HepG2 (cell line): ENCODE data around the gene SERINC2. TPM values are rescaled to one million over a fixed set of nuclear protein-coding genes. Genes with fewer than 3 reads are reported as not detected.

Experiments
- ATAC-seq: fragments of 200-7000 bp; cut with Tn5 transposase; 3 replicates; pipeline ENCODE4 v1.9.1; 2020; ENCODE audit warnings: mild to moderate bottlenecking, moderate library complexity
- BruUV-seq: library from RNA; stranded (reverse); fragments of 400-500 nt; replicated peaks from 2 replicates; lab custom pipeline; 2021; lab: Mats Ljungman, UMichigan
- CTCF ChIA-PET: fragments of 300-600 bp; formaldehyde crosslinking; extraction: SDS; loops from one replicate; lab custom pipeline; 2021; ENCODE audit warnings: low total read pairs, inconsistent platforms, low intra/inter-chr PET ratio; lab: Yijun Ruan, JAX
- POLR2A ChIA-PET: fragments of 350-600 bp; sonication (Branson Sonifier 250); formaldehyde crosslinking; loops from one replicate; lab custom pipeline; 2020; ENCODE audit warnings: antibody characterized with exemption, inconsistent platforms; lab: Yijun Ruan, JAX
- DNase-seq: peaks from one replicate; pipeline ENCODE4 v3.0.0-alpha.2; 2015; ENCODE audit warnings: low spot score
- FAIRE-seq: peaks from 3 replicates; lab custom pipeline; 2011; peaks lifted over from hg19 to GRCh38; lab: Jason Lieb, UNC
- H2AFZ ChIP-seq: one replicate; pipeline ENCODE4 v1.6.1; 2011; ENCODE audit warnings: low read length, inconsistent platforms
- H3K27ac ChIP-seq: fragments of 300-600 bp; 3 replicates; pipeline ENCODE4 v1.8.0; 2011; ENCODE audit warnings: mixed run types, mild to moderate bottlenecking, mixed read lengths, low read length, inconsistent platforms; ENCODE audit not compliant: insufficient read depth; ENCODE audit errors: extremely low read length
- H3K27me3 ChIP-seq, 2 experiments: fragments of 200-600 bp in 1 of 2; 2 replicates in 1 of 2; 3 replicates in 1 of 2; pipeline versions ENCODE4 v1.6.0 to v1.8.0; 2011; ENCODE audit warnings: low read length in 2 of 2, mild to moderate bottlenecking in 2 of 2, moderate library complexity in 2 of 2, inconsistent platforms in 1 of 2; ENCODE audit not compliant: insufficient read depth in 2 of 2, control insufficient read depth in 1 of 2
- H3K36me3 ChIP-seq, 2 experiments: fragments of 200-600 bp in 1 of 2; replicated peaks in 1 of 2; 2 replicates in 1 of 2; 3 replicates in 1 of 2; pipeline versions ENCODE4 v1.5.1 to v1.8.0; 2011; ENCODE audit warnings: low read length in 2 of 2, inconsistent platforms in 1 of 2; ENCODE audit not compliant: insufficient read depth in 2 of 2, control insufficient read depth in 1 of 2
- H3K4me1 ChIP-seq: 2 replicates; pipeline ENCODE4 v1.5.1; 2012; ENCODE audit warnings: low read length, inconsistent platforms; ENCODE audit not compliant: insufficient read depth
- H3K4me2 ChIP-seq: 2 replicates; pipeline ENCODE4 v1.6.0; 2011; ENCODE audit warnings: low read depth, low read length, inconsistent platforms
- H3K4me3 ChIP-seq, 3 experiments: fragments of 200-600 bp in 1 of 3; sonication (generic), shearing (Covaris generic) in 1 of 3; replicated peaks in 1 of 3; 2 replicates each; pipeline ENCODE4 v1.5.1; 2011 to 2016; ENCODE audit warnings: low read length in 3 of 3, inconsistent platforms in 2 of 3, low read depth in 2 of 3, mild to moderate bottlenecking in 2 of 3, control low read depth in 1 of 3, mixed read lengths in 1 of 3; ENCODE audit not compliant: insufficient read depth in 1 of 3
- H3K79me2 ChIP-seq: one replicate; pipeline ENCODE4 v1.6.1; 2011; ENCODE audit warnings: low read length, inconsistent platforms; ENCODE audit not compliant: insufficient read depth
- H3K9ac ChIP-seq: 2 replicates; pipeline ENCODE4 v1.6.0; 2011; ENCODE audit warnings: mild to moderate bottlenecking, low read depth, low read length, inconsistent platforms; ENCODE audit not compliant: insufficient read depth
- H3K9me3 ChIP-seq: 2 replicates; pipeline ENCODE4 v1.5.1; 2012; ENCODE audit warnings: mild to moderate bottlenecking, low read length
- H4K20me1 ChIP-seq: 2 replicates; pipeline ENCODE4 v1.6.0; 2011; ENCODE audit warnings: inconsistent platforms, mild to moderate bottlenecking, low read length, moderate library complexity; ENCODE audit not compliant: insufficient read depth
- DNMT3B ChIP-seq: conservative IDR thresholded peaks from 2 replicates; pipeline ENCODE4 v1.6.1; 2016; ENCODE audit warnings: missing biosample characterization, control low read depth
- NFKB2 ChIP-seq: sonication (generic); formaldehyde crosslinking; IDR thresholded peaks from 2 replicates; pipeline ENCODE4 v1.4.0; 2020; ENCODE audit warnings: missing genetic modification reagents, borderline replicate concordance
- NFRKB ChIP-seq: fragments of 450-650 bp; IDR thresholded peaks from 2 replicates; pipeline ENCODE4 v1.6.1; 2017
- SMAD1 ChIP-seq: sonication (generic); formaldehyde crosslinking; IDR thresholded peaks from 2 replicates; pipeline ENCODE4 v1.4.0; 2020; ENCODE audit warnings: missing genetic modification reagents, low read depth, mild to moderate bottlenecking, borderline replicate concordance
- TGIF2 ChIP-seq: IDR thresholded peaks from 2 replicates; pipeline ENCODE4 v1.6.1; 2016; ENCODE audit warnings: control low read depth, missing compliant biosample characterization
- ZBTB20 ChIP-seq: sonication (generic); formaldehyde crosslinking; IDR thresholded peaks from 2 replicates; pipeline ENCODE4 v1.8.1; 2023; ENCODE audit warnings: missing genetic modification reagents, low read depth, mild to moderate bottlenecking, borderline replicate concordance
- ZBTB44 ChIP-seq: sonication (generic); formaldehyde crosslinking; IDR thresholded peaks from 2 replicates; pipeline ENCODE4 v1.4.0; 2020; ENCODE audit warnings: missing genetic modification reagents
- ZNF660 ChIP-seq: sonication (generic); formaldehyde crosslinking; IDR thresholded peaks from 2 replicates; pipeline ENCODE4 v1.5.1; 2020; ENCODE audit warnings: mild to moderate bottlenecking, low read depth, missing genetic modification reagents, borderline replicate concordance
- WGBS: methylation state at CpG from one replicate; pipeline ENCODE4 v1.1.6; 2017; ENCODE audit warnings: low lambda C conversion rate; 5-methylcytosine and 5-hydroxymethylcytosine counted together
- in situ Hi-C: cut with HindIII; loops from 2 replicates; pipeline ENCODE4 v1.10.0; 2017; ENCODE audit warnings: low pct_unique_long_range_greater_than_20kb; ENCODE audit not compliant: extremely low pct_ligation_motif_present
- intact Hi-C: fragments of 100-400 bp; cut with micrococcal nuclease; formaldehyde crosslinking; loops from one replicate; pipeline ENCODE4 v1.10.0; 2022; ENCODE audit not compliant: unreplicated experiment
- polyA plus RNA-seq, 8 experiments: library from polyadenylated mRNA; depleted of rRNA in 3 of 8; stranded (reverse) in 7 of 8; unstranded in 1 of 8; fragments of >200 nt; fragmentation: Illumina TruSeq in 4 of 8; extraction: Trizol in 4 of 8; gene quantifications; 2 replicates each; pipeline versions ENCODE4 v1.2.1 to v1.2.3, GENCODE V29; 2011 to 2016; ENCODE audit warnings: low read depth in 4 of 8, missing spikeins in 1 of 8, mixed read lengths in 1 of 8; ENCODE audit not compliant: insufficient read depth in 1 of 8
- total RNA-seq, 5 experiments: library from RNA; depleted of rRNA; stranded (reverse); fragments of >200 nt; fragmentation: Illumina TruSeq; extraction: Trizol; gene quantifications; 2 replicates each; pipeline ENCODE4 v1.2.3, GENCODE V29; 2016; ENCODE audit warnings: low read depth in 1 of 5

SERINC2 gene
- total and polyA plus RNA-seq, 2 of the 13 experiments (the other 11 are each of a cell fraction or from before 2014, with no cell fraction given), result 4.8 to 126 TPM

DNA sequence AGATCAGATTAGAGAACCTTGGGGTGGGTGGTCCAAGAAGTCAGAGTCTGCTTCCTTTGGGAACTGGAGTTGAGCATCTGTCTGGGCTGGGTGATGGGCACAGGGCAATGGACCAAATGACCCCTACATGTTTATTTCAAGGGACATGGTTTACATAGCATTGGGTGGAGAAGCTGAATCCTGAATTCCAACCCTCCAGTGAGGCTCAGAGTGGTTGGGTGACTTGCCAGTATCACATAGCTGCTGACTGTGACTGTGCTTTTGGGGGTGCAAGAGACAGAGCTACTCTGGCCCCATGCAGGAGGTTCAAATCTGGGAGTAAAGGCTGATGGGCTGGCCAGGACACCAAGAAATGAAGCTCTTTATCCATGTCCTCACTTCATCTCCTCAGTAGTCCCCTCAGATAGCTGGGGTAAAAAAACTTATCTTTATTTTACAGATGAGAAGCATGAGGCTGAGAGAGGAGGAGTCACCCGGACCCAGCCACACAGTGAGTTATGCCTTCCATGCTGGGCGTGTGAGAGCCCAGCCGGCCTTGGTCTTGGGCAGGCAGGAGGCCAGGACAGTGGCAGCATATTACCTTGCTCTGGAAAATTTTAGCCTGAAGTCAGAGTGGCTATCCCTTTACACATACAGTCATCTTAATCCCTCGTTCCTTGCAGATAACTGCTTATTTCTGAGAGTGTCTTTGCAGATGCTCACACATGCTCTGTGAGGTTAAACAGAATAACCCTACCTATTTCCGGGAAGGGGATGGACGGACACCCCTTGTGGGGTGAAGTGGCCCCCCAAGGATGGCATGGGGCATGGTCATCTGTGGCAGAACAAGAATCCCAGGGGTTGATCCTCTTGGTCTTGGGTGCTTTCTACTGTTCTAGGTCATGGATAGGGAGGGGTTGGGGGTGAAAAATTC is 2.8 kb upstream of the SERINC2 start:
- WGBS, result 3% methylated on average over 6 of the region's 6 CpGs
- Histone ChIP-seq H2AFZ (no peak overlapping the region), H3K9me3 (no peaks in the 10 kb centered on the region), H3K9ac (no peak overlapping the region), H4K20me1 (no peaks in the 10 kb centered on the region), H3K4me2 (no peak overlapping the region), H3K79me2 (peaks cover 14% of the 10 kb centered on the region), H3K36me3 (no peaks in the 10 kb centered on the region; a peak in 1 of 5 replicates), H3K27me3 (peaks cover 2 to 49% of the 10 kb centered on the region in 2 experiments; a peak in 2 of 5 replicates), H3K4me1 (peaks cover 37% of the 10 kb centered on the region), H3K27ac (no peak overlapping the region), H3K4me3 (no peak overlapping the region)
- POLR2A ChIA-PET, result no interaction called here
- FAIRE-seq (no peak), ATAC-seq (no peak), DNase-seq (no peak)
- intact Hi-C loops (no loop called here), in situ Hi-C loops (no loop called here)
- BruUV-seq, result no TSS peak
- CTCF ChIA-PET, result no interaction called here
- TF ChIP-seq NFRKB (no peak), ZNF660 (CRISPR knock-in tag) (no peak), NFKB2 (no peak), ZBTB44 (CRISPR knock-in tag) (no peak), TGIF2 (CRISPR knock-in tag) (no peak), DNMT3B (CRISPR knock-in tag) (no peak), ZBTB20 (CRISPR knock-in tag) (no peak), SMAD1 (CRISPR knock-in tag) (no peak)
